Activated CD4-positive, alpha-beta T cell treated with anti-CD3 and anti-CD28 coated beads, Interleukin-2, Interleukin-6, amounts not matched to agents 100 ng/mL and 50 ng/mL, durations not matched to agents 16 hours and 8 hours (primary cell): Measurements from ENCODE around the gene PLIN1.

ENCODE experiments used
- DNase-seq: peaks from one replicate; pipeline ENCODE4 v3.0.0-alpha.2; 2020

Gene PLIN1

DNA sequence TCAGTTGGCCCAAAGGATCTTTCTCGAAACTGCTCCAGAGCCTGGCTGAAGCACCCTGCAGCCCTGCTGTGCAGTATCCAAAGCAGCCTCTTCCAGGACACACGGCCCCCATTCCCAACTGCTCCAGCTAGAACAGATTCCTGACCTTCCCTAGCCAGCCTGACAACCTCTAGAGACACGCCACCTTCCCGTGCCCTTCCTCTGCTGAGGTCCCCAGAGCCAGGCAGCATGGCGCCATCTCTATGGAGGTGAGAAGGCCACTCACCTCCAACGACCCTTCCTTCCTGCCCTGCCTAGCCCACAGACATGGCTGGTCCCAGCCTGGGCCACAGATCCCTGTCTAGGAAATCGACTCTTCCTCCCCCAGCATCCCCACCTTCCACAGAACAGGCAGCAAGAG, 27.0 kb downstream of the PLIN1 start:
- DNase-seq: no peak

DNA sequence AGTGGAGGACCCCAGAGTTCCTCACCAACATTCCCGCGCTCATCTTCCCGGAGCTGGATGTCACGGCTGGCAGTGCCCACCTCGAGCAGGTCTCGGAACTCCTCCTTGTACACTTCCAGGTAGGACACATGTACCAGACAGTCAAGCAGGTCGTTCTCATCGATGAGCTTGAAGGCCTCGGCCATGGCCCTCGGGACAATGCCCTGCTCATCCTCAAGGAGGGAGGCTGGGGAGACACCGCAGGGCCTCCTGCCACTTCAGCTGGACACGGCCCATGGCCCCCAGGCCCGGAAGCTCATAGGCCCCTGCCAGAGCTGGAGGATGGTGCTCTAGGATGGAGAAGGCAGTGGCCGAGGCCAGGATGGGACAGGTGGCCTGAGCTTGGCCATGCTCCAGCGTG, 29.5 kb downstream of the PLIN1 start:
- DNase-seq: no peak

DNA sequence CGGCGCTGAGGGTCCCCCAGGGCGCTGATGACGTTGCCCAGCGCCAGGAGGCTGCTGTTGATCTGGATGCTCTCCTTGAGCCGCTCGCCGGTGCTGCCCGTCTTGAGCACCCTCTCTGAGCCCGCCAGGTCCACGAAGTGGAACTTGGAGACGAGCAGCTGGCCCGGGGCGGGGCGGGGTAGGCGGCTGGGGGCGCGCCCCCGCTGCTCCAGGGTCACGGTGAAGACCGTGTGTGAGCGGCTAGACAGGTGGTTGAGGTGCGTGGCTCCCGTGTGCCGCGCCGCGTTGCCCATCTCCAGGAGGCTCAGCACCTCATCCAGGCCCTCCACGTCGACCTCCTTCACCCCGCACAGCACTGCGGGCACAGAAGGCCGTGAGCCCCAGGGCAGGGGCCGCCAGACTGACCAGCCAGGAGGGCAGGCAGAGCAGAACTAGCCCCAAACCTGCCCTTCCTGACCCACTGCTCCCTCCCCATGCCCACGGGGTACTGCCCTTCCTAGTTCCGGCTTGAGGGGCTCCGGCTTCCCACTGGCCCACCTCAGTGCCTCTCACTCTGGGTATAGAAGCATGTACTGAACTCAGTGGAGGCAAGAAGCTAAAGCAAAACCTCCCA, 30.0 kb downstream of the PLIN1 start:
- no peak for DNase-seq

DNA sequence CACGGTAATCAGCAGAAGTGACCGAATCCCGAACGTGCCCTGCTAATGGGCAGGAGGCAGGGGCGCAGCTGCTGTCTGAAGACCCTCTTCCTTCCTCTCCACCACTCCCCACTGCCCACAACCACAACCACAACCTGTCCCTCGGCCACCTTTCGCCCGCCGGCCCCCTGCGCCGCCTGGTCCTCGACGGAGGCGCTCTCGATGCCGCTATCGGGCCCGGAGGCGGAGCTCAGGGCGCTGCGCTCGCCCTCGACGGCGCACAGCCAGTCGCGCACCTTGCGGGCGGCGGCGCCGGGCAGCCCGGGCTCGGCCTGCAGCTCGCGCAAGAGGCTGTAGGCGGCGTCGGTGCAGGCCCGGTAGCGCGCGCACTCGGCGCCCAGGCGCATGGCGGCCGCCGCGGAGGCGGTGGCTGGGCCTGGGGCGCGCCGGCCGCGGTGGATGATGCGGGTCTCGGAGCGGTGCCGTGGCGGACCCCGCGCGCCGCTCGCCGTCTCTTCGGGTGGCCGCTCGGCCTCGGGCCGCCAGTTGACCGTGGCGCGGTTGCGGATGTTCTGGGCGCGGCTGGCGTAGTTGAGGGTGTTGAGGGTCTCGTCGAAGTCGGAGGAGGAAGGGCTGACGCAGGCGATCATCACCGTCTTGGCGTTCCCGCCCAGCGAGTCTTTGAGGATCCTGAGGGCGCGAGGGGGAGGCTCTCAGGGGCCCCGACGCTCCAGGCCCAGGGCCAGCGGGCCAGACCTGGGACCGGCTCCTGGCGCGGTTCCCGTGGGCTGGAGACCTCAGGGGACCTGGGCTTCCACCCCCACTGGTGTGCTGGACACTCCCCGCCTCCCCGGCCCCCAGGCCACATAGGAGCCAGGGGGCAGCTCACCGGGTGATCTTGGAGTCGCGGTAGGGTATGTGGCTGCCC, 30.8 kb downstream of the PLIN1 start:
- no peak for DNase-seq

DNA sequence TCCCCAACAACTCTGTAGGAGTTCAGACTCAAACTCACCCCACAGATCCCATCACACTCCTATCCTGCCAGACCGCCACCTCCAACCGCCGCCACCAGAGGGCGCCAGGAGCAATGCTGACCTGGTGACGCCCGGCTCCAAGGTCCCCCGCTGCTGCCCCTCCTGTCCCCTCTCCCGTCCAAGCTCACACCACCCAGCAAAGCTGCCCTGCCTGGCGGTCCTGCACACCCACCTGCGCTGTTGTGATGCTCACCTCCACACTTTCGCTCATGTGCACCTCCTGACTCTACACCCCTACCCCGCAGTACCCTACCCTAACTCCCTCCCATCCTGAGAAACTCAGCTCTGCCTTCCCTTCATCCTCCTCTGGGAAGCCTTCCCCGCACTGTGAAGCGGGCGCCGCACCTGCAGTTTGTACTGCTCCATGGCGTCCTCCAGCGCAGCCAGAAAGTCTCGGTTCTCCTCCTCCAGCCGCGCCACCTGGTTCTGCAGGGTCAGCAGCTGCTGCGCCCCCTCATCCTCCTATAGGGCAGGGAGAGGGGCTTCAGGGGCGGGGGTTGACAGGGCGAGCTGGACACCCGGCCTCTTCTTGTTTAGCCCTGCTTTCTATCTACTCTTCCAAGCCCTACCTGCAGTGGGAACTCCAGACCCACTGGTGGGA, 31.8 kb downstream of the PLIN1 start:
- DNase-seq: peak; percentile 77

DNA sequence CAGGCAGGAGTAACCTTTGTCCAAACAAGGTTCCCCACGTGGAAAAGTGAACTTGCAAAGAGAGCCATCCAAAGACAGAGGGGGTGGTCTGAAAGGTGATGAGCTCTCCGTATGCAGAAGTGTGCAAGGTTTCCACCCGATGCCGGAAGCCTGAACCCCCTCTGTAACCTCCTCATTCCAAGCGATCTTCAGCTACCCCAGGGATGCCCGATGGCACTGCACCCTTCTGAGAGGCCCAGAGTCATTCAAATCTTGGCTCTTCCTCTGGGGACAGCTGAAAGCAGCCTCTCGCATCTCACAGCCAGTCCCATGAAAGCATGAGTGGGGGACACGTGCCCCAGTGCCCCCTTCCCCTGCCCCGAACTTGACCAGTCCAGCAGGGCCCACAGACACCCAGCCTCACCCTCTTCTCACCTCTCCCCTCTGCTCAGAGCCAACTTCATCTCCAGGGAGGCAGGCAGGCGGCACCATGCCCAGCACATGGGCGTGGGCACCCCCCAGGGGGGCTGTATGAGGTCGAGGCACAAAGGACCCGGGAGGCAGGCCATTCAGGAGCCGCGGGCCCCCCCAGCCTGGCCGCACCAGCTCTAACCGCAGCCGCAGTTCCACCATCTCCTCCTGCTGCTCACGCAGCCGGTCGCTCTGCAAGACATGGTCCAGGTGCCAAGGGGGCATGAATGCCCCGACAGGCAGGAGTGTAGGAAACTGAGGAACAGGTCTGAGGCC, 32.6 kb downstream of the PLIN1 start:
- no peak for DNase-seq

DNA sequence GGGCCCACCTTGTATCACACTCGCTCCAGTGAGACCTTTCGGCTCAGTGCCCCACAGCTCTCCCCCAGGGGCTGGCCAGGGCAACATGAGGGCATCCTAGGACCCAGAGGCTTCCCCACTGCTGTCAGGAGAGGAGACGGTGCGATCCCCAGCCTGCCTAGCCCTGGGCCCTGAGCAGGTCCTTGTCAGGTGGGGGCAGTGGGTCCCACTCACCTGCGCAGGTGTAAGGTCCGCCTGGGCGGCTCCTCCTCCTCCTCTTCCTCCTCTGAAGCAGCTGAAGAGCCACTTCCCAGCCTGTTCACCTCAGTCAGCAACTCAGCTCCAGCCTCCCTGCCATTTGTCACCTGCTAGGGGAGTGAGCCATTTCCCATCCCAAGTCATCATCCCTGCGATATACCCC, 33.5 kb downstream of the PLIN1 start:
- DNase-seq: no peak

DNA sequence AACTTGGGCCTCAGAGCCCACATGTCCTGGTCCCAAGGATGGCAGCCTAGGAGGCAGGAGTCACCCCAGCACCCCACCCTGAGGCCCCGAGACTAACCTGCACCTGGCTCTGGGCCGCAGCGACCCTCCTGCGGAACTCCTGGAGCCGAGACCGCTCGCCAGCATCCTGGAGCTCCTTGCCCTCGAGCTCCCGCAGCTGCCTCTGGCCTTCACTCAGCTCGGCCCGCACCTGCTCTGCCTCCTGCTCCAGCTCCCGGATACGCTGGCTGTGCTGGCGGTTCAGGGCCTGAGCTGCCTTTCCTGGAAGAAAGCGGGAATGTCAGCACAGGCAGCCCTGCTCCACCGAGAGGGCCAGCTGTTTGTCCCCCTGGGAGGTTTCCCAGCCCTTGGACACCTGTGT, 37.1 kb downstream of the PLIN1 start:
- no peak for DNase-seq

DNA sequence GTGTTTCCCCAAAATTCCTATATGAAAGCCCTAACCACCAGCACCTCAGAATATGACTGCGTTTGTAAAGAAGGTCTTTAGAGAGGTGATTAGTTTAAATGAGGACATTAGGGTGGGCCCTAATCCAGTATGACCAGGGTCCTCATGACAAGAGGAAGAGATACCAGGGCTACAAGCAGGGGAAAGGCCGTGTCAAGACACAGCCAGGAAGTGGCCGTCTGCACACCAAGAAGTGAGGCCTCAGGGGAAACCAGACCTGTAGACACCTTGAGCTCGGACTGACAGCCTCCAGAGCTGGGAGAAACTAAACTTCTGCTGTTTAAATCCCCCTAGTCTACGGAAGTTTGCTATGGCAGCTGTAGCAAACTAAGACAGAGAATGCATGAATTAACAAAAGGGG, 38.1 kb downstream of the PLIN1 start:
- DNase-seq: no peak

DNA sequence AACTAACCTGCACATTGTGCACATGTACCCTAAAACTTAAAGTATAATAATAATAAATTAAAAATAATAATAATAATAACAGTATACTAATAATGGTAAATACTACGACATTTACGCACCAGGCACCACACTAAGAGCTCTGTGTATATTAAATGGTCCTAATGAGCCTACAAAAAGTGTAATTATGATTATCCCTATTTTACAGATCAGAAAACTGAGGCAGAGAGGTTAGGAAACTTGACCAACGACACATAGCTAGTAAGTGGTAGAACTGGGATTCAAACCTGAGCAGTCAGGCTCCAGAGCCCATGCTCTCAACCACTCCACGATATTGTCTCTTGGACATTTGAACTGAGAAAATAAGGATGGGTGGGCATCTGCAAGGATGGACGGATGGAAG, 38.9 kb downstream of the PLIN1 start:
- DNase-seq: no peak

DNA sequence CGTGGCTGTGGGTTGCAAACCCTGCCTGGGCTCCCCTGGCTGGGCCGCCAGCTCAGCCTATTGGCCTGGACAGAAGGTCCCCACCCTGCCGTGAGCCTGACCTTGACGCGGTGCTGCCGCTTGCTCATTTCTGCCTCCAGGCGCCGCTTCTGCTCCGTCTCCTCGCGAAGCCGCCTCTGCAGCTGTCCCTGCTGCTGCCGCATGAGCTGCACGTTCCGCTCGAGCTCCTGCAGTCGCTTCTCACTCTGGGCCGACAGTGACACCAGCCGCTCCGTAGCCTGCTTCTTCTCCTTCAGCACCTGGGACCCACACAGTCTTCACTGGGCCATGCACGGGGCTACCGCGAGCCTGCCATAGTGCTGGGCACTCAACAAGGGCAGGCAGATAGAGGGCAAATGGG, 45.6 kb downstream of the PLIN1 start:
- no peak for DNase-seq

DNA sequence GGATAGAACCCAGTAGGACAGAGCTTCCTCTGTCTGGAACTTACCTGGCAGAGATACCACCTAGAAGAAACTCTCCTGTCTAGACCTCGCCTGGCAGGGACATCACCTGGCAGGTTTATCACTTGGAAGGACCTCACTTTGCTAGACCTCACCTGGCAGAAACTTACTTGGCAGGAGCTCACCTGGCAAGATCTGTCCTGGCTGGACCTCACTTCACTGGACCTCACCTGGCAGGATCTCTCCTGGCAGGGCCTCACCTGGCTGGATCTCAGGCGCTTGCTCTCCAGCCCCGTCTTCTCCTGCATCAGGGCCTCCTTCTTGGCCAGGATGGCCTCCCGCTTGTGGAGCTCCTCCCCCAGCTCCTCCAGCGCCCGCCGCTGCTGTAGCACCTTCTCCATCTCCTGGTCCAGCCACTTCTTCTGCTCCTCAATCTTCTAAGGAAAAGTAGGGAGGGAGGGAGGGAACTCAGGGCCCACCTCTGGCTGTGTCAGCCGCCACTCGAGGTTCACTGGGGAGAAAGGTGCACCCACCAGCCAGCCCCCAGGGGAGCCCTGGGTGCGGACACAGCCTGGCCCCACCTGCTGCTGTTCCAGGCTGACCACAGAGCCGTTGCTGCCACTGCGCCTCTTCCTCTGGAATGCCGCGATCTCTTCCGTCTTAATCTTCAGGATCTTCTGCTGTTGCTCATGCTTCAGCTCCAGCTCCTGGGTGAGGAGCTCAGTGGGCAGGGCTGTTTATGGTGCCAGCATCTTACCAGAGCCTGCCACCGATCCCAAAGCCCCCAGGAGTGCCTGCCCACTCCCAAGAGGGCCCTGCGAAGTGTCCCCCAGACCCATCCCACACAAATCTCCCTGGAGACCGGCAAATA, 46.4 kb downstream of the PLIN1 start:
- DNase-seq: no peak

DNA sequence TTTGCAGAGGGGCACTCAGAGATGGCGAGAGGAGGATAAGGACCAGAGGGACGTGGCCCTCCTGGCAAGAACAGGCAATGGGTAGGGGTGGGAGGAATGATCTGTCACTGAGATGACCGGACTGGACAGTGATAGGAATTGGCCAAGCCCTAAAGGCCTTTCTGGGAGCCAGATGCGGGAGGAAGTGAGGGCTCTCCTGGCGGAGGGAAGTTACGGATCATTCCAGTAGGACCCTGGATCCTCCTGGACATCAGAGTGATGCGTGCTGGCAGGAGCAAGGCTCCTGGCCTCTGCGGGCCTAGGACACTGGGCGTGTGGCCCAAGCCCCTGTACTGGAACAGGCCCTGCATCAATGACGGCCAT, 47.3 kb downstream of the PLIN1 start:
- DNase-seq: no peak

DNA sequence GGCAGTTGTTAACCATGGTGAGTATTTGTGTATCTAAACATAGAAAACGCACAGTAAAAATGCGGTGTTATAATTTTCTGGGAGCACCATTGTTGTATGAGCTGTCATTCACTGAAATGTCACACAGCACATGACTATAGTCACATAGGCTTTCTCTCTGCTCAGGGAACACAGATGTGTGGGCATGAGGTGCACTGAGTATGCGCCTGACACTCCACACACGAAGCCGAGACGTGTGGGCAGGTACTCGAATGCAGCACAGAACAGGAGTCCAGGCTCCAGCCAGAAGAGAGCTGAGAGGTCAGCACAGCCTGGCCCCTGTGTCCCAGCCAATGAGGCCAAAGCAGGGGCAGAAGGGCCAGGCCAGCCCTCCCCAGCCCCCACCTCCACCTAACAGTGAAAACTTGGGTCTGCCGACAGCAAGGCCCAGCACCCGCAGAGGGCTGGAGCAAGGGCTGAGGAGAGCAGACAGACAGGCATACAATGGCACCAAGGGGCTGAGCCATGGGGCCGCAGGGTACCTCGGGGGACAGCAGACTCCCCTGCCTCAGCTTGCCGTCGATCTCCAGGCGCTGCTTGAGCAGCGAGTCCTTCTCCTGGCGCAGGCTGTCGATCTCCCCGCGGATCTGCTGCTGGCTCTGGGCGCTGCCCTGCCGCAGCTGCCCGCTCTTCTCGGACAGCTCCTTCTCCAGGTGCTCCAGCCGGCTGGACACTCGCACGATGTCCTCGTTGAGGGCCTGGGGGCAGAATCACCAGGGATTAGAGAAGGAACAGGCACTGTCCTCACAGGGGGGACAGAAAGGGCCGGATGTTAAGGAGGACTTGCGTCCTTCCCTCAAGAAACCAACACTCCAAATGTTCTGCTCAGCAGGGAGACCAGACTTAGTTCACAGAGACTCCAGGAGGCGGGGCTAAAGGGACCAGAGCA, 47.9 kb downstream of the PLIN1 start:
- DNase-seq: no peak

DNA sequence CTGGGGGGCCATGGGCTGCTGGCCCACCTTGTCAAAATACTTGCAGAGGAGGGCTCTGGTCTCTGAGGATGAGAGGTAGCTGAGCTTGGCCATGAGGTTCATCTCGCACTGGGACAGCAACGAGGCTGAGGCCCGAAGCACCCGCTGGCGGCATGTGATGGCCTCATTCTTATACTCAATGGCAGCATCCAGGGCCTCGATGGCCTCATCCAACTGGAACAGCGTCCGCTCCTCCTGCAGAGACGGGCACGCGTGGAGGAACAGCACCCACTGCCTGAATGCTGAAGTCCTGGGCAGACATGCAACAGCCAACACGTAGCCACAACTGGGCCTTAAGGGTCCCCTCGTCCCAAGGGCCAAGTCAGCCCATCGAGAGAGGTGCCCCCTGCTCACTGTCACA, 48.9 kb downstream of the PLIN1 start:
- no peak for DNase-seq

DNA sequence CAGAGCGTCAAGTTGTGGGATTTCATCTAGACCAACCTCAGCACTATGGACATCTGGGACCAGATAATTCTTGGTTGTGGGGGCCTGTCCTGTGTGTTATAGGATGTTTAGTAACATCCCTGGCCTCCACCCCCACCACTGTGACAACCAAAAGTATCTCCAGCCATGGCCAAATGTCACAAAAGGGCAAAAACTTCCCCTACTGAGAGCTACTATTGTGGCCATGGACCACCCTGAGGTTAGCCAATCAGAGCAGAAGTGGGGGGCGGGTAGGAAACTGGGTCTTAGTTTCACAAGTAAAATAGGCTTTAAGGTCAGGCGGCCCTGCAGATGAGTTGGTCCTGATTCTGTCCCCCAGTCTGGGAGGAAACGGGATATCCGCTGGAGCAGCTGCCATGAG, 49.3 kb downstream of the PLIN1 start:
- no peak for DNase-seq

DNA sequence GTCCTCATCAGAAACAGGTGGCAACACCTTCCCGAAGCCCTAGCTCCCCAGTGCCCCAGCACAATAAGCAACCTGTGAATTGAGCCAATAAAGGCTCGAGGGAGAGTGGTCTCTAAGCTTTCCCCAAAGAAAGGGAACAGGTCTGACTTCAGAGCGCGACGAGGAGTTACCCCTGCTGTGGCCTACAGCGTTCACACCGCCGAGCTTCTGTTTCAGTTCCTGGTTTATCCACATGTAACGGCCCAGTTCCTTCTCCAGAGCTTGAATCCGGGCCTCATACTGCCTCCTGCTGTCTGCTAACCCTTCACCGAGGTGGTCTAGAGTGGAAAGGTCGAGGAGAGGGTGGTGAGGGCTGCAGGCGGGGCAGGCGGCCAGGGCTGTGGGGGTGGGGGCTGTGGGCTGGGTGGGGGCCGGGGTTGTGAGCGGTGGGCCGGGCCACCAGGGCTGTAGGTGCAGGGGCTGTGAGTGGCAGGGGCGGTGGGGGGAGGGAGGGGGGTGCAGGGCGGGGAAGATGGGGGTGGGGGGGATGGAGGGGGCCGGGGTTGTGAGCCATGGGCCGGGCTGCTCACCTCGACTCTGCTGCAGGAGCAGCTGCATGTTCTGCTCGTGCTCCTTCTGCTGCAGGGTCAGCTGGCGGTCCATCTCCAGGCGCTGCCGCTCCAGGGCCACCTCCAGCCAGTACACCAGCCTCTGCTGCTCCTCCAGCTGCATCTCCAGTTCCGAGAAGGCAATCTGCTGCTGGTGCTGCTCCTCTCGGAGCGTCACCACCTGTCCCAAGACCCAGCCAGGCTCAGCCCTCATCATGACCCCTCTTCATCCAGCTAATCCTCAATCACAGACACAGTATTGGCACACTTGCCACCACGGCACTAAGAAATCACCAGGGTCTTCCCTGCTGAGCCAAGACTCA, 50.1 kb downstream of the PLIN1 start:
- no peak for DNase-seq

DNA sequence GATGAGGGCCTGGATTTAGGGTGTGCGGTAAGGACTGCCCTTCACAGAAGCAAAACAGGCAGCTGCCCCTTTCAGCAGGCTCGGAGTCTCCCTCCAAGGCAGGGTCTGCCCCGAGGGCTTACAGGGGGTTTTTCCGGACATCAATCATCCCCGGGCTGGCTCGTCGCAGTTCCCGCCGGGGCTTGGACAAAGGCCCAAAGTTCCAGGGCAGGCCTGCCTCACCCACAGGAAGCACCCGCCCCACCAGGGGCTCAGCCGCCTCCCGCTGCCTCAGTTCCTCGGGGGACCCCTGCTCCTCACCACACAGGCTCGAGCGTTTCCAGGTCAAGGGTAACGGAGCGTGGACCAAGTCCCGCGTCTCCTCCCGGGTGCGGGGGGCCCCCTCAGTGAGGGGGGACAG, 50.9 kb downstream of the PLIN1 start:
- DNase-seq: no peak

DNA sequence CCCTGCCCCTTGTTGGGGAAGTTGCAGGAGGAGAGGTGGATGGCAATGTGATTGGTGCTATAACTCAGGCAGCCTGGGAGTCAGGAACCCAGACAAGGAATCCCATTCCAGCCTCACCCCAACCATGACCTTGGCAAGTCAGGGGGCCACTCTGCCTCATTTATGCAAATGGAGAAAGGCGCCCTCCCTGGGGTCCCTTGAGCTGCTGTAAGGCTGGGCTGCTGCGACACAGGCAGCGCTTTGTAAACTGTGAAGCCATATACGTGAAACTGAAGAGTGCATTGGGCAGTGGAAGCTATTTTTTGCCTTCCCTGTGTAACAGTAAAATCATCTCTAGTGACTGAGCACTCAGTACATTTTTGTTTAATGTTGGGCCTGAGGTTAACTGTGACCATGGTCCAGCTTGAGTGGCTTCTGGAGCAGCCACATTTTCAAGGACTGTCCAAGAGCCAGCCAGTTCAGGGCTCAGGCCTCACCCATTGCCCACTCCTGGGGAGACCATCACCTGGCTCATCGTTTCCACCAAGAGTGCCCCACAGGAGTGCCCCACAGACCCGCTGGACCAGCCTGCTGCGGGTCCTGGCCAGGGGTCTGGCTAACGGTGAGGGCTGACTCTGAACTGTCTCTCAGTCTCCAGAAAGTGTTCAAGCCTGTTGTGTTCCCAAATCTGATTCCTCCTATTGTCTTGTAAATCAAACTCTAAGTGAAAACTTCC, 51.8 kb downstream of the PLIN1 start:
- no peak for DNase-seq

DNA sequence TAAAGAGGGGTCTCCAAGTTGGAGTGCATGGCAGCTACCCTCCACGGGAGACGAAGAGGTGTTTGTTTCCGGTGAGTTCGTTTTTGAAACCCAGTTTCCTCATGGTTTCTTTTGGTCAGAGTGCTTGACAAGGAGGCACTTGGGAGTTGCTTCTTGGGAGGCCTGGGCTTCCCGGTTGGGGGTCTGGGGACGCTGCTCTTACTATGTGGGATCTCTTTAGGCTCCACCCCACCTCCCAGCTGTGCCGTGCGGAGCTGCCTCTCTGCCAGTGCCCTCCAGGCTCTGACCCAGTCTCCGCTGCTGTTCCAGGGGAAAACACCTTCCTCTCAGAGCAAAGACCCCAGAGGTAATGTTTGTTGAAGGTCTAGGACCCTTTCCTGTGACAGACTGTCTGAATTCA, 53.5 kb downstream of the PLIN1 start:
- DNase-seq: no peak
